ENCODE results near the gene GHR.

GHR gene

GRCh38 chr5:42423285-42424165, at the start of gene GHR:
TSS of gene GHR (plus strand) at chr5:42423439. CDS start at chr5:42565875, 142,436 bp downstream.
- DNase-seq (ENCODE audit: extremely low read depth, low read depth) = peak; percentile 75
- peak; percentile 78 for TF ChIP-seq CTCF (IDR thresholded peaks at IDR 0.05; ENCODE audit: low read depth, low read length)

- no peak for DNase-seq (ENCODE audit: extremely low read depth, low read depth)
- TF ChIP-seq CTCF (IDR thresholded peaks at IDR 0.05; ENCODE audit: low read depth, low read length) = no peak
These were observed 48.5 kb upstream of the GHR start for GRCh38 chr5:42374679-42375273.

DNA sequence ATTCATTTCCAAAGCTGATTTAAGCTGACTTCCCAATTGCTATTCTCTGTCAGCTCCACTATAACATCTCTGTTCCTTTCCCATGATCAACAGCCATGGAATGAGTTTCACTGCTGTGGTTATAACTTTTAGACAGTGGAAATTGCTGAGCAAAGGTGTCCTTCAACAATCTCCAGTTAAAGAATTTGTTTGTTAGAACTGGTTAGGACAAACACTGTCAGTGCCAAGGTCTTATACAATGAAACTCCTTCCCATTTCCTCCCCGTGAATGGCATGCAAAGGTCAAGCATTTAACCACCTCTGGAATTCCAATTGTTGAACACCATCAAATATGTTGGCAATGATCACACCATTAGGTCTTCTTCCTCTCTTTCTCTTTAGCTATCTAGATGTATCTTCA, 45.7 kb upstream of the GHR start:
- no peak for TF ChIP-seq CTCF (IDR thresholded peaks at IDR 0.05; ENCODE audit: low read depth, low read length)

GRCh38 chr5:42381973-42382372, 41.3 kb upstream of the GHR start:
- no peak for TF ChIP-seq CTCF (IDR thresholded peaks at IDR 0.05; ENCODE audit: low read depth, low read length)
- DNase-seq (ENCODE audit: extremely low read depth, low read depth) = no peak

More for the DNA sequence above, 45.7 kb upstream of the GHR start:
- no peak for DNase-seq (ENCODE audit: extremely low read depth, low read depth)

DNA sequence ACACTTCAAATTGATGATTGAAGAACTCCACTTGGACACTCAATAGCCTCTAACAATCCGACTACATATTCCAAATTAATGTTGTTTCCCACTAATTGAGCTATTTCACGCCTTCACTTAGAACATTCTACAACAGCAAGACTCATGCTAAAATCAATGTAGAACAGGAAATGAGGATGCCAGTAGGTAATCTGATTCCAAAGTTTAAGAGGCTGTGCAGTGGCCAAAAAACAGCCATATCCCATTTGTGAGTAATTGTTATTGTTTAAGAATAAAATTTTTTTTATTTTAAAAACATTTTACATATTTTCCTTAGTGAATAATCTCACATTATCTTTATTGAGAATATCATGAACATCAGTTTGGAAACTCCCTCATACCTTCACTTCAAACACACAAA, 35.7 kb upstream of the GHR start:
- no peak for TF ChIP-seq CTCF (IDR thresholded peaks at IDR 0.05; ENCODE audit: low read depth, low read length)
- no peak for DNase-seq (ENCODE audit: extremely low read depth, low read depth)

- TF ChIP-seq CTCF (IDR thresholded peaks at IDR 0.05; ENCODE audit: low read depth, low read length) = no peak
- no peak for DNase-seq (ENCODE audit: extremely low read depth, low read depth)
These were observed 33.1 kb upstream of the GHR start for GRCh38 chr5:42390115-42390514.

DNA sequence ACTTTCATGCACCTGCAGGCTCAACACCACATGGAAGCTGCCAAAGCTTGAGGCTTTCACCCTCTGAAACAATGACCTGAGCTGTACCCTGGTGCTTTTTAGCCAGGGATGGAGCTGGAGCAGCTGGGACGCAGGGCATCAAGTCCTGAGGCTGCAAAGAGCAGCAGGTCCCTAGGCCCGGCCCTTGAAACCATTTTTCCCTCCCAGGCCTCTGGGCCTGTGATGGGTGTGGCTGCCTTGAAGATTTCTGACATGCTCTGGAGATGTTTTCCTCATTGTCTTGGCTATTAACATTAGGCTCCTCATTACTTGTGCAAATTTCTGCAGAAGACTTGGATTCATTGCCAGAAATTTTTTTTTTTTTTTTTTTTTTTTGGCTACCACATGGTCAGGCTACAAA, 30.3 kb upstream of the GHR start:
- no peak for DNase-seq (ENCODE audit: extremely low read depth, low read depth)
- no peak for TF ChIP-seq CTCF (IDR thresholded peaks at IDR 0.05; ENCODE audit: low read depth, low read length)

Data from AG09319 (cell line).